Thymus (tissue), 14 donors: ENCODE data around the gene HCK. TPM values are rescaled to one million over a fixed set of nuclear protein-coding genes. Genes with fewer than 3 reads are reported as not detected.
A peak's percentile ranks its signal among the peaks of the same experiment; 100 is the strongest.

Experiments
- DNase-seq, 9 donors: peaks; one replicate each; pipeline ENCODE4 v3.0.0-alpha.2; 2013; ENCODE audit warnings: low spot score in 9 of 9, low read depth in 6 of 9, missing footprints in 1 of 9
- H3K27ac ChIP-seq, 2 donors: one replicate each; pipeline ENCODE4 v1.5.1; 2013; ENCODE audit warnings: control low read depth in 1 of 2, low read depth in 1 of 2, low read length in 1 of 2, mild to moderate bottlenecking in 1 of 2, moderate library complexity in 1 of 2
- H3K27me3 ChIP-seq, 2 donors: one replicate each; pipeline ENCODE4 v1.5.1; 2013; ENCODE audit warnings: low read length in 1 of 2; ENCODE audit not compliant: control insufficient read depth in 2 of 2, insufficient read depth in 1 of 2
- H3K36me3 ChIP-seq, 2 donors: one replicate each; pipeline ENCODE4 v1.5.1; 2013; ENCODE audit warnings: low read length in 1 of 2, mild to moderate bottlenecking in 1 of 2, moderate library complexity in 1 of 2; ENCODE audit not compliant: control insufficient read depth in 2 of 2, insufficient read depth in 2 of 2
- H3K4me1 ChIP-seq, 2 donors: one replicate each; pipeline ENCODE4 v1.5.1; 2013; ENCODE audit warnings: low read length in 2 of 2; ENCODE audit not compliant: control insufficient read depth in 2 of 2, insufficient read depth in 2 of 2
- H3K4me3 ChIP-seq, 2 donors: one replicate each; pipeline ENCODE4 v1.5.1; 2013; ENCODE audit warnings: low read length in 2 of 2, control low read depth in 1 of 2, mild to moderate bottlenecking in 1 of 2
- H3K9me3 ChIP-seq, 2 donors: one replicate each; pipeline ENCODE4 v1.5.1; 2013; ENCODE audit warnings: low read length in 1 of 2, mild to moderate bottlenecking in 1 of 2; ENCODE audit not compliant: control insufficient read depth in 2 of 2, insufficient read depth in 1 of 2
- WGBS: extraction: QIAGEN DNeasy Blood & Tissue Kit; methylation state at CpG from one replicate; pipeline ENCODE4 v1.1.7; 2013; 5-methylcytosine and 5-hydroxymethylcytosine counted together
- long read RNA-seq, 10 donors: transcript quantifications; one replicate each; lab custom pipeline, GENCODE V29; 2026
- polyA plus RNA-seq: library from polyadenylated mRNA; stranded (reverse); fragments of 200-250 nt; gene quantifications from one replicate; pipeline ENCODE4 v1.2.3, GENCODE V29; 2013
- total RNA-seq: library from RNA; stranded (reverse); fragments of 120-200 nt; gene quantifications from one replicate; pipeline ENCODE4 v1.2.4, GENCODE V29; 2013
- donor health status: healthy.

HCK gene
- total RNA-seq, result 25.2 TPM
- polyA plus RNA-seq, result 33.3 TPM
- long read RNA-seq, donor 1, result 0 reads
- long read RNA-seq, donor 2, transcript HCK-207 (13 exons, 2,101 nt), result major isoform, 8 of 11 reads
- long read RNA-seq, donor 2, partial matches to known transcripts, result 0 of 11 reads
- long read RNA-seq, donor 2, other reads (novel, unspliced or antisense), result 0 of 11 reads
- long read RNA-seq, donor 3, partial matches to known transcripts, result 0 of 2 reads
- long read RNA-seq, donor 3, other reads (novel, unspliced or antisense), result 0 of 2 reads
- long read RNA-seq, donor 4, transcript HCK-204 (2 exons, 1,127 nt), result major isoform, 5 of 9 reads
- long read RNA-seq, donor 4, partial matches to known transcripts, result 0 of 9 reads
- long read RNA-seq, donor 4, other reads (novel, unspliced or antisense), result 0 of 9 reads
- long read RNA-seq, donor 5, transcript HCK-207 (13 exons, 2,101 nt), result major isoform, 12 of 23 reads
- long read RNA-seq, donor 5, partial matches to known transcripts, result 8 of 23 reads
- long read RNA-seq, donor 5, other reads (novel, unspliced or antisense), result 0 of 23 reads
- long read RNA-seq, donor 6, transcript HCK-207 (13 exons, 2,101 nt), result major isoform, 10 of 11 reads
- long read RNA-seq, donor 6, partial matches to known transcripts, result 0 of 11 reads
- long read RNA-seq, donor 6, other reads (novel, unspliced or antisense), result 0 of 11 reads
- long read RNA-seq, donor 7, partial matches to known transcripts, result 0 of 5 reads
- long read RNA-seq, donor 7, other reads (novel, unspliced or antisense), result 0 of 5 reads
- long read RNA-seq, donor 8, transcript HCK-207 (13 exons, 2,101 nt), result major isoform, 6 of 6 reads
- long read RNA-seq, donor 8, partial matches to known transcripts, result 0 of 6 reads
- long read RNA-seq, donor 8, other reads (novel, unspliced or antisense), result 0 of 6 reads
- long read RNA-seq, donor 9, partial matches to known transcripts, result 0 of 3 reads
- long read RNA-seq, donor 9, other reads (novel, unspliced or antisense), result 0 of 3 reads
- long read RNA-seq, donor 10, partial matches to known transcripts, result 0 of 2 reads
- long read RNA-seq, donor 10, other reads (novel, unspliced or antisense), result 0 of 2 reads

DNA sequence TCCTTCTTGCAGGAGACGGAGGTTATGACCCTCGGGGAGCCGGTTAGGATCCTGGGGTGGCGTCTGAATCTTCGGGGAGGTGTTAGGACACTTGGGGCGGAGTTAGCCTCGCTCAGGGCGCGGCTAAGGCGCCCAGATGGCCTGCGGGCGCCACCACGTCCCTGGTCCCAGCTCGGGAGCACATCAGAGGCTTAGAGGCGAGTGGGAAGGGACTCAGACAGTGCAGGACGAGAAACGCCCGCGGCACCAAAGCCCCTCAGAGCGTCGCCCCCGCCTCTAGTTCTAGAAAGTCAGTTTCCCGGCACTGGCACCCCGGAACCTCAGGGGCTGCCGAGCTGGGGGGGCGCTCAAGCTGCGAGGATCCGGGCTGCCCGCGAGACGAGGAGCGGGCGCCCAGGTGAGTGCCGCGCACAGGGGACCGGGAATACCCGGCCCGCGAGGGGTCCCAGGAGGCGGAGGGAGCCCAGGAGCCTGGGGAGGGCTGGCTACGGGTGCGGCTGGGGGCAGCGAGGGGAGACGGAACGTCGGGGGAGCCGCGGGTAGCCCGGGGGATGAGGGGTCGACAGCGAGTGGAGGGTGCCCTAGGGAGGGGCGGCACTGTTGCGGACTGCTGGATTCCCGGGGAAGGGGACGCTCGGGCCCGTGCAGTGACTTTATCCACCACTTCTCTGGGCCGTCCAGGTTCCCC lies at the start of gene HCK:
TSS of gene HCK (plus strand) at position 153 of the 688 bp plus-strand sequence.
- H3K4me3 ChIP-seq, result peak within 1 kb of the TSS; percentile 24 to 29
- H3K27me3 ChIP-seq, result peaks cover 32 to 56% of the 10 kb centered on the region in 2 donors
- peaks cover 0 to 10% of the 10 kb centered on the region in 2 donors for H3K4me1 ChIP-seq

DNA sequence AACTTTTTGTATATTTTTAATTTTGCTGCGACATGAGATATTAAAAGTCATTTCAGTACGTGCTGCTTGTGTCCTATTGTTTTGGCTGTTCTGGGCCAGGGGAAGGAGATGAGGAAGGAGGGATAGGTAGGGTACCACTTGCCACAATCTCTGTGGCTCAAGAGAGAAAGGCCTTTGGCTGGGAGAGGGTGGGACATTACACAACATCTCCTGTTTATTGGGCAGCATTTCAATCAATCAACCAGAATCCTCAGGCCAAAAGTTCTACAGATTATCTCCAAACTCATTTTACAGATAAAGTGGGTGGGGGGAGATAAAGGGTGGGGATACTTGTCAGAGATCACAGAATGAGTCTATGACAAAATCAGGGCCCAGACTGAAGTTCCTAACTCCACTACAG lies 48.7 kb upstream of the HCK start:
- no peak overlapping the region for H3K27ac ChIP-seq
- DNase-seq, result no peak
- 92% methylated on average over 2 of the region's 2 CpGs for WGBS
- no peaks in the 10 kb centered on the region for H3K36me3 ChIP-seq
- H3K9me3 ChIP-seq, result no peaks in the 10 kb centered on the region
- peaks cover 0 to 3% of the 10 kb centered on the region in 2 donors for H3K27me3 ChIP-seq
- H3K4me1 ChIP-seq, result no peaks in the 10 kb centered on the region
- H3K4me3 ChIP-seq, result no peak overlapping the region

More for the DNA sequence above, at the start of gene HCK:
- Histone ChIP-seq H3K9me3 (peaks cover 0 to 6% of the 10 kb centered on the region in 2 donors), H3K36me3 (no peaks in the 10 kb centered on the region), H3K27ac (peak within 1 kb of the TSS; percentile 50 to 58)
- no peak for DNase-seq
- 2% methylated on average over 58 of the region's 58 CpGs for WGBS

- no peaks in the 10 kb centered on the region for H3K36me3 ChIP-seq
- no peak overlapping the region for H3K27ac ChIP-seq
- peaks cover 0 to 3% of the 10 kb centered on the region in 2 donors for H3K27me3 ChIP-seq
- no peaks in the 10 kb centered on the region for H3K9me3 ChIP-seq
- H3K4me3 ChIP-seq, result no peak overlapping the region
- no peaks in the 10 kb centered on the region for H3K4me1 ChIP-seq
- no peak for DNase-seq
Measured at GRCh38 chr20:32004963-32005362, 47.1 kb upstream of the HCK start.

GRCh38 chr20:32006053-32006452 lies 46.0 kb upstream of the HCK start:
- Histone ChIP-seq H3K27ac (no peak overlapping the region), H3K27me3 (peaks cover 0 to 6% of the 10 kb centered on the region in 2 donors), H3K4me1 (no peaks in the 10 kb centered on the region), H3K9me3 (no peaks in the 10 kb centered on the region), H3K36me3 (no peaks in the 10 kb centered on the region), H3K4me3 (no peak overlapping the region)
- DNase-seq, result no peak
- 98% methylated on average over 5 of the region's 5 CpGs for WGBS

- H3K4me1 ChIP-seq, result no peaks in the 10 kb centered on the region
- WGBS, result 95% methylated on average over 8 of the region's 8 CpGs
- DNase-seq, result no peak
- H3K27me3 ChIP-seq, result peaks cover 0 to 8% of the 10 kb centered on the region in 2 donors
- no peak overlapping the region for H3K4me3 ChIP-seq
- H3K27ac ChIP-seq, result no peak overlapping the region
- H3K36me3 ChIP-seq, result no peaks in the 10 kb centered on the region
- H3K9me3 ChIP-seq, result no peaks in the 10 kb centered on the region
Measured at GRCh38 chr20:32006841-32007786, 44.9 kb upstream of the HCK start.

GRCh38 chr20:32007787-32008616 lies 44.0 kb upstream of the HCK start:
- Histone ChIP-seq H3K9me3 (no peaks in the 10 kb centered on the region), H3K27ac (no peak overlapping the region), H3K4me3 (no peak overlapping the region), H3K4me1 (no peaks in the 10 kb centered on the region), H3K36me3 (no peaks in the 10 kb centered on the region), H3K27me3 (peaks cover 0 to 12% of the 10 kb centered on the region in 2 donors)
- 50% methylated on average over 10 of the region's 10 CpGs for WGBS
- no peak for DNase-seq

- DNase-seq, result no peak
- 96% methylated on average over 7 of the region's 7 CpGs for WGBS
Measured at GRCh38 chr20:32009564-32009963, 42.5 kb upstream of the HCK start.

More at GRCh38 chr20:32009564-32009963, 42.5 kb upstream of the HCK start:
- H3K4me3 ChIP-seq, result no peak overlapping the region
- H3K36me3 ChIP-seq, result no peaks in the 10 kb centered on the region
- peaks cover 0 to 17% of the 10 kb centered on the region in 2 donors for H3K27me3 ChIP-seq
- no peaks in the 10 kb centered on the region for H3K4me1 ChIP-seq
- H3K27ac ChIP-seq, result no peak overlapping the region
- H3K9me3 ChIP-seq, result no peaks in the 10 kb centered on the region
